Neuronal stem cell (in vitro differentiated cells): Measurements from ENCODE around the gene CPM.

Experiments used
- DNase-seq: peaks from one replicate; pipeline ENCODE4 v3.0.0-alpha.2; 2013; ENCODE audit warnings: low spot score
- H2AFZ ChIP-seq: one replicate; pipeline ENCODE4 v1.6.1; 2013; ENCODE audit warnings: mild to moderate bottlenecking, low read length, inconsistent platforms
- H2AK5ac ChIP-seq: 2 replicates; pipeline ENCODE4 v1.6.1; 2013; ENCODE audit warnings: low read depth, mild to moderate bottlenecking, inconsistent platforms, low read length, moderate library complexity, mixed read lengths
- H2BK120ac ChIP-seq: 2 replicates; pipeline ENCODE4 v1.6.1; 2013; ENCODE audit warnings: low read depth, mild to moderate bottlenecking, inconsistent platforms, low read length, moderate library complexity, mixed read lengths
- H2BK12ac ChIP-seq: one replicate; pipeline ENCODE4 v1.6.1; 2013; ENCODE audit warnings: low read length, inconsistent platforms
- H2BK15ac ChIP-seq: 2 replicates; pipeline ENCODE4 v1.6.1; 2013; ENCODE audit warnings: mild to moderate bottlenecking, low read length, inconsistent platforms, mixed read lengths
- H2BK5ac ChIP-seq: one replicate; pipeline ENCODE4 v1.6.1; 2013; ENCODE audit warnings: inconsistent platforms, mild to moderate bottlenecking, low read length, moderate library complexity
- H3K14ac ChIP-seq: one replicate; pipeline ENCODE4 v1.6.1; 2013; ENCODE audit warnings: low read length, inconsistent platforms
- H3K18ac ChIP-seq: 2 replicates; pipeline ENCODE4 v1.6.1; 2013; ENCODE audit warnings: low read length, inconsistent platforms
- H3K23ac ChIP-seq: 2 replicates; pipeline ENCODE4 v1.6.1; 2013; ENCODE audit warnings: low read depth, mild to moderate bottlenecking, mixed read lengths, low read length, inconsistent platforms; ENCODE audit not compliant: poor library complexity
- H3K27ac ChIP-seq: replicated peaks from 3 replicates; pipeline ENCODE4 v1.5.1; 2013; ENCODE audit warnings: low read length, inconsistent platforms
- H3K27me3 ChIP-seq, 3 experiments: 2 replicates each; pipeline ENCODE4 v1.6.1; 2013; ENCODE audit warnings: low read length in 3 of 3, mild to moderate bottlenecking in 2 of 3, inconsistent platforms in 1 of 3, low read depth in 1 of 3, mixed read lengths in 1 of 3, moderate library complexity in 1 of 3; ENCODE audit not compliant: control insufficient read depth in 3 of 3, insufficient read depth in 3 of 3
- H3K36me3 ChIP-seq, 2 donors: replicated peaks in 1 of 2; 2 replicates each; pipeline ENCODE4 v1.6.1; 2013; ENCODE audit warnings: low read length in 2 of 2; ENCODE audit not compliant: control insufficient read depth in 2 of 2, insufficient read depth in 2 of 2
- H3K4ac ChIP-seq: 2 replicates; pipeline ENCODE4 v1.6.1; 2013; ENCODE audit warnings: inconsistent platforms, mild to moderate bottlenecking, low read length, moderate library complexity
- H3K4me1 ChIP-seq, 2 donors: 1 replicate in 1 of 2; 2 replicates in 1 of 2; pipeline ENCODE4 v1.6.1; 2013; ENCODE audit warnings: low read length in 2 of 2, low read depth in 1 of 2; ENCODE audit not compliant: control insufficient read depth in 2 of 2, insufficient read depth in 1 of 2
- H3K4me2 ChIP-seq: one replicate; pipeline ENCODE4 v1.6.1; 2013; ENCODE audit warnings: mild to moderate bottlenecking, low read length, inconsistent platforms; ENCODE audit not compliant: insufficient read depth, poor library complexity, severe bottlenecking
- H3K4me3 ChIP-seq, 2 donors: 2 replicates each; pipeline ENCODE4 v1.5.1; 2013; ENCODE audit warnings: low read length in 2 of 2, mild to moderate bottlenecking in 2 of 2, inconsistent platforms in 1 of 2, moderate library complexity in 1 of 2
- H3K79me1 ChIP-seq: one replicate; pipeline ENCODE4 v1.6.1; 2013; ENCODE audit warnings: low read depth, mild to moderate bottlenecking, inconsistent platforms, low read length, moderate library complexity
- H3K9ac ChIP-seq: one replicate; pipeline ENCODE4 v1.6.1; 2013; ENCODE audit warnings: mild to moderate bottlenecking, low read depth, low read length, inconsistent platforms; ENCODE audit not compliant: poor library complexity
- H3K9me3 ChIP-seq, 2 donors: replicated peaks in 1 of 2; 2 replicates each; pipeline versions ENCODE3 to v1.6.1; 2013; ENCODE audit warnings: low read length in 2 of 2, mild to moderate bottlenecking in 2 of 2, inconsistent platforms in 1 of 2, low read depth in 1 of 2, mixed read lengths in 1 of 2, moderate library complexity in 1 of 2; ENCODE audit not compliant: control insufficient read depth in 2 of 2, insufficient read depth in 1 of 2
- H4K8ac ChIP-seq: one replicate; pipeline ENCODE4 v1.6.1; 2013; ENCODE audit warnings: low read depth, mild to moderate bottlenecking, inconsistent platforms, low read length, moderate library complexity
- H4K91ac ChIP-seq: one replicate; pipeline ENCODE4 v1.6.1; 2013; ENCODE audit warnings: low read length, low read depth, mild to moderate bottlenecking, inconsistent platforms; ENCODE audit not compliant: poor library complexity
- WGBS, 2 donors: extraction: QIAGEN DNeasy Blood & Tissue Kit; methylation state at CpG; one replicate each; pipeline ENCODE4 v1.1.7; 2013; ENCODE audit warnings: missing lambda C conversion rate in 2 of 2, mixed read lengths in 1 of 2; ENCODE audit not compliant: insufficient read length in 2 of 2, insufficient replicate concordance in 1 of 2; ENCODE audit errors: extremely low coverage in 2 of 2; 5-methylcytosine and 5-hydroxymethylcytosine counted together

The CPM gene

GRCh38 chr12:68956466-68956865 lies 23.5 kb upstream of the CPM start:
- no peak overlapping the region for H2AK5ac ChIP-seq

GRCh38 chr12:68954811-68955210 lies 21.8 kb upstream of the CPM start:
- H3K79me1 ChIP-seq: no peaks in the 10 kb centered on the region
- H3K27ac ChIP-seq: no peak overlapping the region
- H4K8ac ChIP-seq: no peak overlapping the region
- H3K9me3 ChIP-seq: peaks cover 0 to 1% of the 10 kb centered on the region in 2 donors
- H3K9ac ChIP-seq: peak overlapping the region; percentile 51
- no peak overlapping the region for H2BK12ac ChIP-seq
- no peak overlapping the region for H3K4me2 ChIP-seq
- peak overlapping the region; percentile 80 for H3K18ac ChIP-seq
- H2BK15ac ChIP-seq: no peak overlapping the region
- H3K4me3 ChIP-seq: no peak overlapping the region
- no peaks in the 10 kb centered on the region for H3K36me3 ChIP-seq
- H2AFZ ChIP-seq: no peak overlapping the region
- H3K14ac ChIP-seq: no peak overlapping the region
- no peak overlapping the region for H4K91ac ChIP-seq
- no peak overlapping the region for H2AK5ac ChIP-seq
- no peak overlapping the region for H2BK120ac ChIP-seq
- H3K4ac ChIP-seq: no peak overlapping the region
- WGBS, 2 donors: no CpG with 5 or more reads among the region's 7 CpGs
- peak overlapping the region; percentile 45 for H3K23ac ChIP-seq
- H2BK5ac ChIP-seq: no peak overlapping the region
- H3K27me3 ChIP-seq: peaks cover 0 to 8% (median 0%) of the 10 kb centered on the region in 3 experiments
- no peaks in the 10 kb centered on the region for H3K4me1 ChIP-seq
- DNase-seq: no peak

More at GRCh38 chr12:68956466-68956865, 23.5 kb upstream of the CPM start:
- Histone ChIP-seq H3K27me3 (peaks cover 0 to 5% (median 0%) of the 10 kb centered on the region in 3 experiments), H3K4me3 (no peak overlapping the region), H3K9ac (no peak overlapping the region), H2BK15ac (no peak overlapping the region), H4K91ac (no peak overlapping the region), H2BK5ac (no peak overlapping the region), H3K79me1 (no peaks in the 10 kb centered on the region), H3K36me3 (no peaks in the 10 kb centered on the region), H2BK12ac (no peak overlapping the region), H2BK120ac (no peak overlapping the region), H3K4me2 (no peak overlapping the region), H3K9me3 (peaks cover 0 to 1% of the 10 kb centered on the region in 2 donors), H3K18ac (no peak overlapping the region), H4K8ac (no peak overlapping the region), H3K4me1 (no peaks in the 10 kb centered on the region), H3K14ac (no peak overlapping the region), H2AFZ (no peak overlapping the region), H3K27ac (no peak overlapping the region), H3K4ac (no peak overlapping the region), H3K23ac (no peak overlapping the region)
- DNase-seq: no peak
- WGBS, 2 donors: no CpG with 5 or more reads among the region's 4 CpGs

GRCh38 chr12:68953536-68953935 lies 20.6 kb upstream of the CPM start:
- H3K79me1 ChIP-seq: no peaks in the 10 kb centered on the region
- no CpG with 5 or more reads among the region's 2 CpGs for WGBS, 2 donors
- H3K9ac ChIP-seq: no peak overlapping the region

GRCh38 chr12:68951652-68952051 lies 18.7 kb upstream of the CPM start:
- no peaks in the 10 kb centered on the region for H3K4me1 ChIP-seq
- H3K4me3 ChIP-seq: no peak overlapping the region
- H3K9me3 ChIP-seq: peaks cover 0 to 1% of the 10 kb centered on the region in 2 donors
- H2BK15ac ChIP-seq: no peak overlapping the region
- H4K8ac ChIP-seq: no peak overlapping the region
- H3K27ac ChIP-seq: no peak overlapping the region
- no peak overlapping the region for H2AK5ac ChIP-seq
- H3K14ac ChIP-seq: no peak overlapping the region
- H3K4me2 ChIP-seq: no peak overlapping the region
- H3K79me1 ChIP-seq: no peaks in the 10 kb centered on the region
- no peak overlapping the region for H2AFZ ChIP-seq
- H4K91ac ChIP-seq: no peak overlapping the region
- H2BK5ac ChIP-seq: no peak overlapping the region
- no peak overlapping the region for H3K4ac ChIP-seq
- H2BK12ac ChIP-seq: no peak overlapping the region
- H3K27me3 ChIP-seq: peaks cover 0 to 8% (median 0%) of the 10 kb centered on the region in 3 experiments
- no peak overlapping the region for H2BK120ac ChIP-seq
- H3K23ac ChIP-seq: no peak overlapping the region
- H3K9ac ChIP-seq: no peak overlapping the region
- no peak overlapping the region for H3K18ac ChIP-seq
- DNase-seq: no peak
- no CpG with 5 or more reads among the region's 6 CpGs for WGBS, 2 donors
- no peaks in the 10 kb centered on the region for H3K36me3 ChIP-seq

More at GRCh38 chr12:68953536-68953935, 20.6 kb upstream of the CPM start:
- Histone ChIP-seq H3K4me1 (no peaks in the 10 kb centered on the region), H2AK5ac (no peak overlapping the region), H2BK120ac (no peak overlapping the region), H3K9me3 (peaks cover 0 to 1% of the 10 kb centered on the region in 2 donors), H2BK5ac (no peak overlapping the region), H2BK15ac (no peak overlapping the region), H3K27ac (no peak overlapping the region), H3K36me3 (no peaks in the 10 kb centered on the region), H3K4me3 (no peak overlapping the region), H3K18ac (no peak overlapping the region), H3K4me2 (no peak overlapping the region), H3K14ac (no peak overlapping the region), H4K8ac (no peak overlapping the region), H2BK12ac (no peak overlapping the region), H3K23ac (no peak overlapping the region), H3K27me3 (peaks cover 0 to 8% (median 0%) of the 10 kb centered on the region in 3 experiments), H2AFZ (no peak overlapping the region), H3K4ac (no peak overlapping the region), H4K91ac (no peak overlapping the region)
- no peak for DNase-seq
